ENCODE data around the gene ARRB2. TPM values are rescaled to one million over a fixed set of nuclear protein-coding genes. Genes with fewer than 3 reads are reported as not detected.
A peak's percentile ranks its signal among the peaks of the same experiment; 100 is the strongest.

Gene ARRB2
- total and polyA plus RNA-seq, 2 of the 13 experiments (the other 11 are each of a cell fraction or from before 2014, with no cell fraction given) = 21.5 to 49.2 TPM

GRCh38 chr17:4709794-4710692 lies at the start of gene ARRB2 (continued):
- TF ChIP-seq DRAP1 (CRISPR knock-in tag; IDR thresholded peaks at IDR 0.05) (no peak), FOXJ3 (CRISPR knock-in tag; IDR thresholded peaks at IDR 0.05; ENCODE audit: borderline replicate concordance) (no peak), ZSCAN21 (CRISPR knock-in tag; IDR thresholded peaks at IDR 0.05; ENCODE audit: borderline replicate concordance) (no peak), MEIS1 (CRISPR knock-in tag; IDR thresholded peaks at IDR 0.05; ENCODE audit: borderline replicate concordance) (no peak), NCOA2 (CRISPR knock-in tag; IDR thresholded peaks at IDR 0.05) (no peak), KDM6A (CRISPR knock-in tag; IDR thresholded peaks at IDR 0.05; ENCODE audit: low read depth) (no peak), ZSCAN31 (CRISPR knock-in tag; IDR thresholded peaks at IDR 0.05; ENCODE audit: low read depth) (no peak), ZNF446 (CRISPR knock-in tag; IDR thresholded peaks at IDR 0.05) (no peak), GABPA (IDR thresholded peaks at IDR 0.05; ENCODE audit: low read depth, low read length) (no peak), GABPA (CRISPR knock-in tag; IDR thresholded peaks at IDR 0.05; ENCODE audit: low read depth) (no peak), ZNF281 (CRISPR knock-in tag; IDR thresholded peaks at IDR 0.05; ENCODE audit: borderline replicate concordance) (0 out of 2 replicates have a peak, but pooled peaks have one; percentile 37), ZNF660 (CRISPR knock-in tag; IDR thresholded peaks at IDR 0.05; ENCODE audit: borderline replicate concordance, low read depth) (no peak; the same call in 1 of the 2 replicates), NR2F1 (CRISPR knock-in tag; IDR thresholded peaks at IDR 0.05) (0 out of 4 replicates have a peak, but pooled peaks of 1 of the 2 experiments have one; percentile 23), SNAPC4 (CRISPR knock-in tag; IDR thresholded peaks at IDR 0.05) (no peak), CREM (IDR thresholded peaks at IDR 0.05) (0 out of 2 replicates have a peak, but pooled peaks have one; percentile 33), CREM (CRISPR knock-in tag; IDR thresholded peaks at IDR 0.05) (no peak), ZSCAN25 (CRISPR knock-in tag; IDR thresholded peaks at IDR 0.05) (no peak), FOXA3 (CRISPR knock-in tag; IDR thresholded peaks at IDR 0.05) (peak; percentile 43; the same call in 1 of the 2 replicates), GLI4 (CRISPR knock-in tag; IDR thresholded peaks at IDR 0.05; ENCODE audit: borderline replicate concordance) (0 out of 2 replicates have a peak, but pooled peaks have one; percentile 26), ARID2 (CRISPR knock-in tag; IDR thresholded peaks at IDR 0.05; ENCODE audit: borderline replicate concordance) (no peak), PHB2 (IDR thresholded peaks at IDR 0.05; ENCODE audit: partially characterized antibody) (no peak), ZIK1 (CRISPR knock-in tag; IDR thresholded peaks at IDR 0.05; ENCODE audit: borderline replicate concordance, low read depth) (no peak; the same call in 1 of the 2 replicates)

Measured in HepG2 (cell line).